Activated CD8-positive, alpha-beta memory T cell treated with anti-CD3 and anti-CD28 coated beads for 1 hour (primary cell): ENCODE results near the gene KRAS.
"Not testable (repeated sequence)": the region's sequence is repeated elsewhere in the genome, so short reads cannot be mapped to it uniquely, and the experiment has no call there.

Experiments
- DNase-seq, 2 donors: peaks; one replicate each; pipeline ENCODE4 v3.0.0-alpha.2; 2020; ENCODE audit warnings: low read depth in 1 of 2; ENCODE audit errors: extremely low read depth in 1 of 2

Gene KRAS

DNA sequence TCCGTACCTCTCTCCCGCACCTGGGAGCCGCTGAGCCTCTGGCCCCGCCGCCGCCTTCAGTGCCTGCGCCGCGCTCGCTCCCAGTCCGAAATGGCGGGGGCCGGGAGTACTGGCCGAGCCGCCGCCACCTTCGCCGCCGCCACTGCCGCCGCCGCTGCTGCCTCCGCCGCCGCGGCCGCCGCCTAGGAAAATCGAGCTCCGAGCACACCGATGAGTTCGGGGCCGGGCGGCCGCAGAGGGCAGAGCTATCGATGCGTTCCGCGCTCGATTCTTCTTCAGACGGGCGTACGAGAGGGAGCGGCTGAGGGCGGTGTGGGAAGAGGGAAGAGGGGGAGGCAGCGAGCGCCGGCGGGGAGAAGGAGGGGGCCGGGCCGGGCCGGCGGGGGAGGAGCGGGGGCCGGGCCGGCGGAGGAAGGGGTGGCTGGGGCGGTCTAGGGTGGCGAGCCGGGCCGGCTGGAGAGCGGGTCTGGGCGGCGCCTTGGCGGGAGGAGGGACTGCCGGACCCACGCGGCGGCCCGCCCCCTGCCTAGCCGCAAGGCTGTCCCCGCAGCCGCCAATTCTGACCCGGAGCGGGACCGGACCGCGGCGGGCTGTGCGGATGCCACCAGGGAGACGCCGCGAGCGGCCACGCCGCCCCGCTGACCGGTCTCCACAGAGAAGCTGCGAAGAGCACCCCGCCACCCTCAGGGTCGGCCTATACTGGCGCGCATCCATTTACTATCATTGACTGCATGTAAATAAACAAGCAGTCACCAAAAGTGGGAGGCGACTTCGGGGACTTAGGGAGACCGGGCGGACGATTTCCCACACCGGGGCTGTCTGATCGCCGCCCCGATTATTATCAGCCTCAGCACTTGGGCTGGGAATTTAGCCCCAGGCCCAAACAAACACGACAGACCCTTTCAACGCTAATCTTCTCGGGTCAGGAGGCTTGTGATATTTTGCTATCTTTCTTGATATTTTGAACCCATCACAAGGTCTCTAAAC, at the start of gene KRAS:
TSS of gene KRAS (minus strand) at position 186 of the 987 bp plus-strand sequence.
- peak; percentile 83 for DNase-seq

DNA sequence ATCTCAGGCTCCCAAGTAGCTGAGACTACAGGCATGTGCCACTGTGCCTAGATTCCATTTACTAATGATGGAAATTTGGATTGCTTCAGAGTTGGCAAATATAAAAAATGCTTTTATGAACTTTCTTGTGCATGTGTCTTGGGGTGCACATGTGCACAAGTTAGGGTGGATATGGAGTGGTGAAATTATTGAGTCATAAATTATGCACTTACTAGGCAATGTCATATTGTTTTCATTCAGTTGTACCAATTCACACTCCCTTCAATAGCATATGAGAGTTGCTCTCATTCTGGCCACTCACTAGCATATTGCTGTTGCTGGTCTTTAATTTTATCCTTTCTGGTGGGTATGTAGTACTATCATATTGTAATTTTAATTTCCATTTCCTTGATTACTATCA, 45.7 kb upstream of the KRAS start:
- no peak for DNase-seq

DNA sequence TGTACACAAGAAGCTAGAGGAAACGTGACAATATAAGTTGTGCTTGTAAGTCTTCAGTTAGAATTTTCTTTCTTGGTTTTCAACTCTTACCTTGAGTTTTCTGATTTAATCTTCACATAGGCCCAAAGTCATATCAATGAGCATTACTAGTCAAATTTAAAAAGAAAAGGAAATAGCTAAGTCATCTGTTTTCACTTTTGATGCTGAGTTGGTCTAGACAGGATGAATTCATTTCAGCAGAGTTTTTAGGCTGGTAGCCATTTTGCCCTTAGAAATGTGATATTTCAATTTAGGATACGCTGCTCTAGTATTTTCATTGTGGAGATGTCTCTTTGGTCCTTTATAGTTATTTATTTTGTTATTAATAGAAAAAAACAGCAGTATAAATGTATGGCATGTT, 44.6 kb upstream of the KRAS start:
- DNase-seq: no peak

DNA sequence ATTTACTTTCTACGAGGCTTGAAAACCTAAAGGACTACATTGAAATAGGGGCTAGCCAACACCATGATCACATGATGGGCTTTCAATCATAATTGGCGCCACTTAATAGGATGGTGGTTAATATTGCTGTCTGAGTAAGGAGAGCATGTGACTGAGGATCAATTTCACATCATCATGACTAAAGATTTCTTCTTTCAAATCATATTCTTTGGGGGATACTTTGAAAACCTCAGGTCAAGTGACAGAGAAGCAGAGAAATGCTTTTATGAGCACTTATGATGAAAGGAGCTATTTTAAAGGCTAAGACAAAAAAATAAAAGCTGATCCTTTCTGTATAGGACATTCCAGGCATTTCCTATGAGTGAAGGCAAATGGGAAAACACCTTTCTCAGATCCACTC, 42.9 kb upstream of the KRAS start:
- DNase-seq: no peak

DNA sequence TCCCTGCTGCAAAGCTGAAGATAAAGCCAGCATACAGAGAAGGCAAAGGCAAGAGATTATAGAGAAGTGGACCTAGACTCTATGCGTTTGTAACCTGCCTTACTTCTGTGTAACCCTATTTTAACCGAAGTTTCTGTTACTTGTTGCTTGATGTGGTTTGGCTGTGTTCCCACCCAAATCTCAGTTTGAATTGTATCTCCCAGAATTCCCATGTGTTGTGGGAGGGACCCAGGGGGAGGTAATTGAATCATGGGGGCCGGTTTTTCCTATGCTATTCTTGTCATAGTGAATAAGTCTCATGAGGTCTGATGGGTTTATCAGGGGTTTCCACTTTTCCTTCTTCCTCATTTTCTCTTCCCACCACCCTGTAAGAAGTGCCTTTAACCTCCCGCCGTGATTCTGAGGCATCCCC, 42.1 kb upstream of the KRAS start:
- not testable (repeated sequence) for DNase-seq

DNA sequence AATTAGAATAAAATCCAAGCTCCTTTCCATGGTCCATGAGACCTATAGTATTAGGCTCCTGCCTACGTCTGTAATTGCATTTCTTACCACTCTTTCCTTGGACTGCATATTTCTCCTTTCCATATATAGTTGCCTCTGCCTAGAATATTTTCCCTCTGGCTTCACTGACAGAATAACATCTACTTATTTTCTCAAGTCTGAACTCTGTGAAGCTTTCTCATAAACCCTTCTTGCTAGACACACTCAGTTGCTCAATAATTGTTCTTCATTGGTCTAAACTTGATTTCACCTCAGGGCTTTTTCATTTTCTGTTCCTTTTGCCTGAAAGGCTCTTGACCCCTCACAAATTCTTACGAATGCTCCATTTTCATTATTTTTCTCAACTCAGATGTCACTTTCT, 36.9 kb upstream of the KRAS start:
- DNase-seq: no peak

DNA sequence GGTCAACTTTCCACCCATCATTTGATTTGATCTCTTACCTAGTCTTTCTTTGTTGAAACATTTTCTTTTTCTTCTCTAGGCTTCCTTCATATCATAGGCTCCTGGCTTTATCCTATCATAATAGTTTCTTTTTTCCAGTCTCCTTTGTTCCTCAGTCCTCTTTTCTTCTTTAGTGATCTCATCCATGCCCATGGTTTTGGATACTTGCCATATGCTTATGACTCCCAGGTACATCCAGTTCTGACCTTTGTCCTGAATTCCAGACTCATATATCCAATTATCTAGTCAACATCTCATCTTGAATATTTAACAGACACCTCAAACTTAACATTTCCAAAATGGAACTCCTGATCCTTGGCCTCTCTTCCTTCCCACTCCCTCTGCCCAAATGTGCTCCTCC, 36.1 kb upstream of the KRAS start:
- no peak for DNase-seq

DNA sequence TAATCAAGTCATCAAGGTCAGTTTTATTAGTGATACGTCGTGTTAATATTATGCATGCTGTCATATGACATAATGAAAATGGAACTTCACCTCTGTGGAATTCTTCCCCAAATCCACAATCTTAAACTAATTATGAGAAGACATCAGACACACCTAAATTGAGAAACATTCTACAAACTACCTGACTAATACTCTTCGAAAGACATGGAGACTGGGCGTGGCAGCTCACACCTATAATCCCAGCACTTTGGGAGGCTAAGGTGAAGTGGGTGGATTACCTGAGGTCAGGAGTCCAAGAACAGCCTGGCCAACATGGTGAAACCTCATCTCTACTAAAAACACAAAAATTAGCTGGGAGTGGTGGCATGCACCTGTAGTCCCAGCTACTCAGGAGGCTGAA, 33.3 kb upstream of the KRAS start:
- DNase-seq: no peak

DNA sequence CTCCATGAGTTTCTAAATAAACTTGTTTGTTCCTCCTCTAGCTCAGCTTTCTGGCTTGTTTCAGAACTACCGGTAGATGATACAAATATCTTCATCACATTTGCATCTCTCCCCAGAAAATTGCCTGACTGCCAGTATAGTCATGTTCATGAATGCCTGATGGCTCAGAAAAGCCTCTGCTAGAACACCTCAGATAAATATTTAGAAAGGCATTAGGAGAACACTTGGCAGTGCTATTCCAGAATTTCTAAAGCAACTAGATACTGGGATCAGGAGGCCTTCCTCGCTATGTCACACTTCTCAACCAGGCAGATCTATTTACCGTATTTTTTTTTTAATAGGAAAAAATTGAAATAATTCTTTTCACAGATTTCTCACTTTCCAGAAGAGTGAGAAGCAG, 32.3 kb upstream of the KRAS start:
- no peak for DNase-seq

DNA sequence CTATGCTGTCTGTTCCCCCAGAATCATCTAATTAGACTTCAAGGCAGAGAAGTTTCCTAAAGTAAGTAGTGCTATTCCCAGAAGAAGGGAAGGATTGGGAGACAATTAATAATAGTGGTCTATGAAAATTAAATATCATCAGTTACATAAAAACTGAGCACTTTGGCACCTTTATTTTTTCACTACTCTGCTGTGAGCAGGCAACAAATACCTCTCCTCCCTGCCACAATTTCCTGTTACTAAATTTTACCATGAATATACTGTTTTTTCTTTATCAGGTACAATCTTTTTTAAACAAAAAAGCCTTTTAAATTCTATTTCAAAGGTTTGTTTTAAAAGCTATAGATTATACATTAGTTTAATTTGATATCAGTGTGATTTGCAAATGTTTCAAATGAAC, 29.4 kb upstream of the KRAS start:
- DNase-seq: no peak

DNA sequence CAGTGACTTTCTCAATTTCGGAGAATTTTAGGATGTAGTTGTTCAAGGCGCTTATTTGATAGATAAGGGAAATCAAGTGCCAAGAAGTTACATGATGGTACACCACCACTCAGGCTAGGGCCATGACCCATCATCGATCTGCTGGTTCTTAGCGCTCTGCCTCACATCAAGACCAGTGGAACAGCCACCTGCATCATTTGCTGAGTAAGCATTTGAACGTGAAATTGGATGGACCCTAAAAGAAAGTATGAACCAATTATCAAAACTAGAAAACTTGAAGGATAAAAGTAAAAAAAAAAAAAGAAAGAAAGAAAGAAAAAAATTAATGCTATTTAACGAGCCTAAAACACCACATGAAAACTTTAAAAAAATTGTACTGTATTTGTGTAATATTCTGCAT, 27.5 kb upstream of the KRAS start:
- no peak for DNase-seq

DNA sequence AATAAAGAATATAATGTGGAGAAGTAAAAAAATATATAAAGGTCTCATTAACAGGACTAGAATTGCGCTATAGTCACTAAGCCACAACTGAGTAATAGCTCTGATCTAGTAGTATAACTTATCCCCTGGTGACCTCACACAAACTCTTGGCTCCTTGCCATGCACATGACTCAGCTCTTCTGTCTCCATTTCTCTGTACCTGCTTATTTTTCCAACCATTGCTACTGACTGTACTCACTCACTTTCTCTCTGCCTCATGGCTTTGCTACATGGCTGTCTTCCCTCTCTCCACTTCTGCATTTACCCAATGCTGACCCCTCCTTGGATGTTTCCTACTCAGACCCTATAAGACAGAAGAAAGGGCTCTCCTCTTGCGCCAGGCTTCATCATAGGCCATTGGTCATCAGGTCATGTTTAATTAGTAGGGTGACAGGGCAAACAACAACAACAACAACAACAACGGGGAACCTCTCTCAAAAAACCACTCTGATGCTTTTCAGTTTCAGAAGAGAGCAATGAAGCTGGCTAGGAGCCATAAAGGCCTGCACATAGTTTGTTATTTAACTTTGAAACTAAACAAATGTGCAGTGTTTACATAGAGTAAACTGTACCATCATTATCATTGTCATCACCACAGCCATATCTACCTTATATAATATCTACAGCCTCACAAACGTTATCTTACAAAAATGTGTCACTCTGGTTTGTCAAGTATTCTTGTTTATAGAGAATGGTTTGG, 25.6 kb upstream of the KRAS start:
- DNase-seq: peak in 1 of 2 donors; percentile 8

DNA sequence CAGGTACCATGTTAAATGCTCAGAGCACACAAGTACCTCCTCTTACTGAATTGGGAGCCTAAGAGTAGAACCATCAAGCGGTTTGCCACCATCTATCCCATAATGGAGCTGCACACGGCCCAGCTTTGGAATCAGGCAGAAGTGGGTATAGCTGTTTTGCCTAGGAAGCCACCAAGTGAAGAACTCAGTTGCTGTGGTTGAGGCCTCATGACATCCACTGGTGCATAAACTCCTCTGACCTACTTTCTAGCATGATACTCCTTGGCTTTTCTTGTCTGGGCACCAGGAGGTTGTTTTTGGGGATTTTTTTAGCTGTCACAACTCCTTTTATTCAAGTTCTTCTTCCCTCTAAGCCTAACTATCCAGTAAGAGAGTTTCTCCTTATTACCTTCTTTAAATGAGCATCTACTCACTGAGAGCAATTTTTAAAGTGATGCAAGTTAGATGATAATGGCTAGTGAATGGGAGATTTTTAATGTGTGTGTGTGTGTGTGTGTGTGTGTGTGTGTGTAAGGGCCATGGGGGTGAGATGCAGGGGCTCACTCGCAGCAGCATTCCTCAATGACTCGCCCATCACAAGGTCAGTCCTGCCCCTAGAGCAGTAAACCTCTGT, 20.9 kb upstream of the KRAS start:
- DNase-seq: no peak

DNA sequence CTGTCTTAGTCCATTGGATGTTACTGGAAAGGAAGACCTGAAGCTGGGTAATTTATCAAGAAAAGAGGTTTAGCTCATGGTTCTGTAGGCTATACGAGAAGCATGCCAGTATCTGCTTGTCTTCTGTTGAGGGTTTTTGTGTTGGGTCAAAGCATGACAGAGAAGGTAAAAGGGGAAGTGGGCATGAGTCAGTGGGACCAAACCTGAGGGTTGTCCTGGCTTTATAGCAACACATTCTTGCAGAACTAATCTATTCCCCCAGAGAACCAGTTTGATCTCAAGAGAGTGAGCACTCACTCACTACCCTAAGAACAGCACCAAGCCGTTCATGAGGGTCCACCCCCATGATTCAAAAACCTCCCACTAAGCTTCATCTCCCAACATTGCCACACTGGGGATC, 19.0 kb upstream of the KRAS start:
- no peak for DNase-seq

DNA sequence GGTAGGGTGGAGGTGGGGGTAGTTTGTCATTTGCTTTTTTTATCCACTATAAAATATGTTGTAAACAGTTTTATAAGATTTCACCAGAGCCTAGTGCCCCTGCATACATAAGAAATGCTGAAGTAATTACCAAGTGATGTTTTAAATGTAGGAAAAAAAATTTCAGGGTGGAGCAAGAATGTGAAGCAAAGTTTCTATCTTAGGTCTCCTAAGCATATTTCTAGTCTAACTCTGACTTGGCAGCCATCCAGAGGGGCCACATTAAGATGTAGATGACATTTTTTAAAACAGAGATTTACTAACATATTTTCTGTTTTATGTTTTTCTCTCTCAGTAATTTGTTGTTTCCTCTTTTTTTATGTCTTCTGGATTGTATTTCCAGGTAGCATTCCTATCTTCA, 15.8 kb upstream of the KRAS start:
- DNase-seq: no peak

DNA sequence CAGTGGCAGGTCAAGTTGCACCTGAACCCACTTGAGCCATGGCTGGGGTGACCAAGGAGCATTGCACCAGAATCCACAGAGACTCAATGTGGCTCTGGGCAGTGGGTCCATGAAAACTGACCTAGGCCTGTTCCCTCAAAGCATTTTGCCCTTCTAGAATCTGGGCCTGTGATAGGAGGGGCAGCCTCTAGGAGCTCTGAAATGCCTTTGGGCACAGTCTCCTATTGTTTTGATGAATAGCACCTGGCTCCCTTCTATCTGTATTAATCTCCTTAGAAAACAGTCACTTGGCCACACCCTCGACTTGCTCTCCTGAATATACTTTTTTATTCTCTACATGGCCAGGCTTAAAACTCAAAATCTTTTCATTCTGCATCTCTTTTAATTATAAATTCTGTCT, 14.1 kb upstream of the KRAS start:
- no peak for DNase-seq

DNA sequence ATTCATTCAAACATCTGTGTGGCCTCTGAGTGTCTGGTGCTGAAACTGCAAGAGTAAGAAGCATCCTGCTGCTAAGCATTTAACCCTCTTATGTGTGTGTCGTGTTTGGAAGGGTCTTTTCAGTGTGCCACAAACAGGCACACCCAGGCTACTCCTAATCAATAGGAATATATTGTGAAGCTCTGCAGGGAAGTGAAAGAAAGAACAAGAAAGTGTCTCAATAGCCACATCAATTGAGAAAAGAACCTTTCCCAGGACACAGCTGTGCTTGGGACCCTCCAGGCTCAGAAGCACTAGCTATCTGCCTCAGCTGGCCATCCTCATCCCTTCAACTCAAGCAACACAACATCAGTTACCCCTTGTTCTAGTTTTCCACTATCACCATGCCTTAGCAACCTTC, 13.4 kb upstream of the KRAS start:
- no peak for DNase-seq

DNA sequence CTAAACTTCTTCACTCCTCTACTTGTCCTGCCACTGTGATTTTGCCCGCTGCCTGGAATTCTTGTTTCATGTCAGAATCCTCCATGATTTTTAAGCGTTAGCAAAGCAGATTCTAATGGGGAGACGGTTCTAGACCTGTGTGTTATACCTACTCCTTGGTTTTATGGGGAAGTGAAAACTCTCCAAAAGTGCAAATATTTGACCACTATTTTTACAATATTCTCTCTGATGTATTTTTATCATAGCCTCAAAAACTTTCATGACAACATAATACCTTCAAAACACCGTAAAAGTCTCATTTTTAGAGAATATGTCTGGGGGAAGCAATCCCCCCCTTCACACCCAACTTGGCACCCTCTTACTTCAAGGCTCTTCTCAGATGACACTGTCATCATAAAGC, 12.9 kb upstream of the KRAS start:
- DNase-seq: no peak

DNA sequence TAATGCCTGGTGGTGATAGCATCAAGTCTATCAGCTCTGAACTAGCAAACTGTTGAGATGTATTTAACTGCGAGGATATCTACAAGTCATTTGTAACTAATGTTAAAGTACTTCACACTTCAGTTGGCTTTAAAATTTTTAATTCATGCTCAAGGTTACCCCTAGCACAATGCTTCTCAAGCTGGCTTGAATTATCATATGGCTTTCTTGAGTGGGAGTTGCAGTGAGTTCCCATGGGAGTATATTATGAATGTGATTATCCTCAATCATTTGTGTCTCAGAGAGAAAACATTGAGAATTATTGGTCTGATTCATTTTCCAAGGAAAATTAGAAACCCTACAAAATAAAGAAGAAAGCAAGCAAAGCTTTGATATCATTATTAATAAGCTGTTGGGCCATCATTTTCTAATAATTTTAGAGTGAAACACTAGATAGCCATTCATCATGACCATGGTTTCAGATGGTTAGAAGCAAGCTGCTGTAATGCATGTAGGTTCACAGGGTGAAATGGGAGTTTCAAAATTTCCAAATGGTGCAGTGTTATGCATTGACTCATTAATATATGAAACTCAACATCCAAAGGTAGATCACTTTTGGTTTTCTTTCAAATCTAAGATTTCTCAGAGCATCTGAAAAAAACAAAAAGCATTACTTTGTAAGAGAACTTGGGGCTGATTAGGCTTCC, 11.8 kb upstream of the KRAS start:
- DNase-seq: no peak

DNA sequence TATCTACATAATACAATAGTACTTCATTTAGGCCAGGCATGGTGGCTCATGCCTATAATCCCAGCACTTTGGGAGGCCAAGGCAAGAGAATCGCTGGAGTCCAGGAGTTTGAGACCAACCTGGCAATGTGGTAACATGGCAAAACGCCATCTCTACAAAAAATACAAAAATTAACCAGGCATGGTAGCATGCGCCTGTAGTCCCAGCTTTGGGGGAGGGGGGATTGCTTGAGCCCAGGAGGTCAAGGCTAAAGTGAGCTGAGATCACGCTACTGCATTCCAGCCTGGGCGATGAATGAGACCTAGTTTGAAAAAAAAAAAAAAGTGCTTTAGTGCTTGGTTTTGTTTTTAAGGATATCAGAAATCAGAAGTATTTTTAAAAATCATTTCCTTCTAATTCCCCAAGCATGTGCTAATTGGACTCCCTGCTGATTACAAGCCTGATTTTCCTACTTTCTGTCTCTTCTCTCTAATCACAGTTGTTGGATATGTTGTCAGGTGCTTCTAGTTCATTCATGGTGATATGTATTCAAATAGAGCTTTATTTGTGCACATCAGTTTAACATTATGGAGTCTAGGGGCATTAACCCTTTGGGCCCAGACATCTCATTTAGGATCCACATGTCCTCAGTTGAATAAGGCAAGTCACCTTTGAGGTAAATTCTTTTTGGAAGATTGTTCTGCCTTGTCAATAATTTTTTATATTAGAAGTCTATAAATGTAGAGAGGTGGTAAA, 7.0 kb upstream of the KRAS start:
- DNase-seq: no peak
